Hematopoietic multipotent progenitor cell treated with erythropoietin and hydrocortisone succinate and interleukin-3 and kit ligand, for 4 days (in vitro differentiated cells): ENCODE results near the gene WASF2.

Source experiments
- DNase-seq: peaks from one replicate; pipeline ENCODE4 v3.0.0-alpha.2; 2015

The WASF2 gene

GRCh38 chr1:27368869-27369582, 120.9 kb downstream of the WASF2 start:
- DNase-seq, result peak; percentile 97

- DNase-seq, result no peak
Measured at GRCh38 chr1:27367160-27367650, 122.8 kb downstream of the WASF2 start.

GRCh38 chr1:27366411-27367159, 123.4 kb downstream of the WASF2 start, which contains the start of gene MAP3K6:
Gene MAP3K6, minus strand, starts transcription at chr1:27366961. Its CDS starts 364 bp downstream, at chr1:27366597.
- peak; percentile 91 for DNase-seq

GRCh38 chr1:27366113-27366410, 123.9 kb downstream of the WASF2 start:
- peak; percentile 83 for DNase-seq

GRCh38 chr1:27365372-27366112, 124.4 kb downstream of the WASF2 start:
- peak; percentile 90 for DNase-seq

GRCh38 chr1:27364696-27365371, 125.1 kb downstream of the WASF2 start:
- DNase-seq, result no peak

- DNase-seq, result no peak
Measured at GRCh38 chr1:27363766-27364695, 125.9 kb downstream of the WASF2 start.

- DNase-seq, result no peak
Measured at GRCh38 chr1:27361553-27361952, 128.4 kb downstream of the WASF2 start.

- DNase-seq, result no peak
Measured at GRCh38 chr1:27361044-27361402, 128.9 kb downstream of the WASF2 start.

- DNase-seq, result peak; percentile 46
Measured at GRCh38 chr1:27360159-27361043, 129.6 kb downstream of the WASF2 start.

- no peak for DNase-seq
Measured at GRCh38 chr1:27359822-27360158, 130.2 kb downstream of the WASF2 start.

GRCh38 chr1:27358928-27359313, 131.0 kb downstream of the WASF2 start:
- DNase-seq, result no peak

- no peak for DNase-seq
Measured at GRCh38 chr1:27358038-27358927, 131.7 kb downstream of the WASF2 start.

GRCh38 chr1:27357281-27358037, 132.5 kb downstream of the WASF2 start:
- peak; percentile 83 for DNase-seq

GRCh38 chr1:27356619-27357280, 133.2 kb downstream of the WASF2 start:
- peak; percentile 60 for DNase-seq

GRCh38 chr1:27356277-27356618, 133.7 kb downstream of the WASF2 start:
- no peak for DNase-seq

- no peak for DNase-seq
Measured at GRCh38 chr1:27355683-27356082, 134.3 kb downstream of the WASF2 start.
